CD1c-positive myeloid dendritic cell (primary cell): Measurements from ENCODE around the gene RCAN3.
A peak's percentile ranks its signal among the peaks of the same experiment; 100 is the strongest.
"Not testable (repeated sequence)": the region's sequence is repeated elsewhere in the genome, so short reads cannot be mapped to it uniquely, and the experiment has no call there.

Experiments used
- DNase-seq: peaks from one replicate; pipeline ENCODE4 v3.0.0-alpha.2; 2016; ENCODE audit errors: extremely low spot score

Gene RCAN3

DNA sequence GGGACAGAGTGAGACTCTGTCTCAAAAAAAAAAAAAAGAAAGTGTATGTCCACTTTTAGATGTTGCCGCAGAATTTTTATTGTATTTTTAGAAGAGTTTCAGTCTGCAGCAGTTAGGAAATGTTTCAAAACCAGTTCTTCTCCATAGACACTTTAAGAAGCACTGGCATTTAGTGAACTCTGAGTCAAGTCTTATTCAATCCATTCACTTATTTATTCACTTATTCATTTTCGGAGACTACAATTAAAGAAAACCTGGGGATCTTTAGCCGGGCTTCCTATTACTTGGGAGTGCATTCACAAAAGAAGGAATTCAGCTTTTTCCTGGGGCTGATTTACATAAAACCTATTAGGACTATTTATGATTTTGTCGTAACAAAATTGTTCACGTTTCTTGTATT, 12.3 kb downstream of the RCAN3 start:
- DNase-seq = no peak

DNA sequence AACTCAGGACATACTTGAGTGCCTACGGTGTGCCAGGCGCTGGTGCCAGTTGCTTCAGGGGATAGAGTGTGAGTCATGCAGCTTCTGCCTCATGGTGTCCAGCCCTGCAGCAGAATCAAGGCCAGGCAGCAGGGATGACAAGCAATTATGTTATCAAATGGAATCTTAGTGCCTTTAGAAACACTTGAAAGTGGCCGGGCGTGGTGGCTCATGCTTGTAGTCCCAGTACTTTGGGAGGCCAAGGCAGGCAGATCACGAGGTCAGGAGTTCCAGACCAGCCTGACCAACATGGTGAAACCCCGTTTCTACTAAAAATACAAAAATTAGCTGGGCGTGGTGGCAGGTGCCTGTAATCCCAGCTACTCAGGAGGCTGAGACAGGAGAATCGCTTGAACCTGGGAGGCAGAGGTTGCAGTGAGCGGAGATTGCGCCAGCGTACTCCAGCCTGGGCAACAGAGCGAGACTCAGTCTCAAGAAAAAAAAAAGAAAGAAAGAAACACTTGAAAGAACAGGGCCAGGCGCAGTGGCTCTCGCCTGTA, 13.1 kb downstream of the RCAN3 start:
- DNase-seq = not testable (repeated sequence)

DNA sequence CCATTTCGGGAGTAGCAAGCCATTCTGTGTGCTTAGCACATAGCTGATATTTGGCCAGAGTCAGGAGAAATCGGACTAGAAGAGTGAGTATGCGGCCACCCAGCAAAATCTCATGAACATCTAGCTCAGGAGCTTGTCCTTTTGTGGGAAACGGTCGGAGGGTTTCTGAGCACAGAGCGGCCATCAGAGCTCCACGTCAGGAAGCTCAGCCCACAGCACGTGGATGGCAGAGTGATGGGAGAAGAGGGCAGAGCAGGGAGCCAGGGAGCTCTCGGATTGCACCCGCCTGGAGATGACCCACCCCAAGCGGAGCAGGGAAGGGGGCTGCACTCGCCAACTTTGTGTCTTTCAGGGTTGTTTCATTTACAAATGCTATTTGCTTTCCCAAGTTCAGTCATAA, 13.9 kb downstream of the RCAN3 start:
- DNase-seq = no peak

DNA sequence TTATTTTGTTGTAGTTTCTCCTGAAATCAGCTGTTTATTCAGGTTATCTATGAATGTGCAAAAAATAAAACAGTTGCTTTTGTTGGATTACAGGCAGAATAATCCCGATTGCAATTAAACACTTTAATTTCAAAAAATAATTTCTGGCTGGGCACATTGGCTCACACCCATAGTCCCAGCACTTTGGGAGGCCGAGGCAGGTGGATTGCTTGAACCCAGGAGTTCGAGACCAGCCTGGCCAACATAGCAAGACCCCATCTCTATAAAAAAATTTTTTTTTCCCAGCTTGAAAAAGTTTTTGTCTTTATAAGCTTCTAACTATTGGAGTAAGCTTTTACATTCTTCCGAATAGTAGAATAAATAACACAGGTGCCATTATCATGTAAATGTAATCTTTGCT, 15.3 kb downstream of the RCAN3 start:
- no peak for DNase-seq

DNA sequence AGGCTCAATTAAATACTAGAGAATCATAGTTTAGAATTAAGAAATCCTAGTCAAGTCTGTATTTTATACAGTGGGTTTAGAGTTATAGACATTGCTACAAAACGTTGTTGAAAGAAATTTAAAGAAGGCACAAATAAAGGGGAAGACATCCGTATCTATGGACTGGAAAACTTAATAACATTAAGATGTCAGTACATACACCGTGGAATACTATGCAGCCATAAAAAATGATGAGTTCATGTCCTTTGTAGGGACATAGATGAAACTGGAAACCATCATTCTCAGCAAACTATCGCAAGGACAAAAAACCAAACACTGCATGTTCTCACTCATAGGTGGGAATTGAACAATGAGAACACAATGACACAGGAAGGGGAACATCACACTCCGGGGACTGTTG, 17.6 kb downstream of the RCAN3 start:
- not testable (repeated sequence) for DNase-seq

DNA sequence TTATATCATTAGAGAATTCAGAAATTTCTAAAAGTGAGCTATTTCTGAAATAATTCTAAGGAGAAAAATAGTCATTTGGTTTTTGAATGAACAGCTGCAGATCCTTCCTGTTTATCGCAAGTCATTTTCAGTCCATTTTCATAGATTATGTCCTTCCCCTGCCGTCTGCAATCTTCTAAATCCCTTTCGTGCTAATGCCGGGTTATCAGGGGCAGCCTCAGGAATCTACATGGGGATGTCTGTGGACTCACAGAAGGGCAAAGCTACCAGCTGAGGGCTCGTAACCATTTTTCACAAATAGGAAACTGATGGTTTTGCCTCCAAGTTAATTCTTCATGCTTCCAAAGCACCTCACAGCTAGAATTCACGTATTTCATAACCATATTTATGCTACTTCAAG, 23.0 kb downstream of the RCAN3 start:
- DNase-seq = no peak

DNA sequence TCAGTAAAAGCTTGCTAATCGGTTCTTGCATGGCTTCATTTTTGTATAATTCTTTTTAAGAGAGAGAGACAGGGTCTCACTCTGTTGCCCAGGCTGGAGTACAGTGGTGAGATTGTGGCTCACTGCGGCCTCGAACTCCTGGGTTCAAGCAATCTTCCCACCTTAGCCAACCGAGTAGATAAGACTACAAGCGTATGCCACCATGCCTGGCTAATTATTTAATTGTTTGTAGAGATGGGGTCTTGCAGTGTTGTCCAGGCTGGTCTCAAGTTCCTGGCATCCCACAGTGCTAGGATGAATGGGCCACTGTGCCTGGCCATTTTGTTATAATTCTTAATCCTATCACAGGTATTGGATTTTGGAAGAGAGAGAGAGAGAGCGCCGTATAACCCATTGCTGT, 23.4 kb downstream of the RCAN3 start:
- DNase-seq = no peak

DNA sequence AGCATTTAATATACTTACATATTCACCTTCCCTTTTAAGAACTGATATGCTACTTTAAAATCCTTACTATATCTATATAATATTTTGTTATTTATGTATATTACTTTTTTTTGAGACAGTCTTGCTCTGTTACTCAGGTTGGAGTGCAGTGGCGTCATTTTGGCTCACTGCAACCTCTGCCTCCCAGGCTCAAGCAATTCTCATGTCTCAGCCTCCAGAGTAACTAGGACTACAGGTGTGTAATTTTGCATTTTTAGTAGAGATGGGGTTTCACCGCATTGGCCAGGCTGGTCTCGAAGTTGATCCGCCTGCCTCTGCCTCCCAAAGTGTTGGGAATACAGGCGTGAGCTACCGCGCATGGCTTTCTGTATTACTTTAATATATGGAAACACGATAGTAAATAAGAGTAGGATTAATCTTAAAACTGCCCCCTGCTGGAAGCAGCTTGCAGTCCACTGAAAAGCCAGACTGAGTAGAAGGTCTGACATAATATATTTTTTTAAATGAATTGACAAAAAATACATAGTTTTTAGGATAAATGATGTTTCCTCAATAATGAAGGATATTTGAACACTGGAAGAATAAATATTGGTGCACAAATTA, 24.4 kb downstream of the RCAN3 start:
- DNase-seq = peak; percentile 50

DNA sequence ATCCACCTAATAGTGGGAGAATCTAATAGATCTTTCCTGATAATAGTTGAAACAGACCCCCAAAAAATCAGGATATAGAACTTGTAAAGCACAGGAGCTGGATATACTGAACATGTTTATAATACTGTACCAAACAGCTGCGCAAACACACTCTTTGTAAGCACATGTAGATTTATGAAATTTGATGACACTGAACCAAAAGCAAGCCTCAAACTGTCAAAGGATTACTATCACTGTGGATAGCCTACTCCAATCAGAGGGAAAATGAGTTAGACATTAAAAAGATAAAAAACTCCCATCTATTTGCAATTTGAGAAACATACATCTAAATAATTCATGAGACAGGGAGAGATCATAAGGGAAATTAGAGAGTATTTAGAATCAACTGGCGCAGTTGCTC, 26.1 kb downstream of the RCAN3 start:
- no peak for DNase-seq

DNA sequence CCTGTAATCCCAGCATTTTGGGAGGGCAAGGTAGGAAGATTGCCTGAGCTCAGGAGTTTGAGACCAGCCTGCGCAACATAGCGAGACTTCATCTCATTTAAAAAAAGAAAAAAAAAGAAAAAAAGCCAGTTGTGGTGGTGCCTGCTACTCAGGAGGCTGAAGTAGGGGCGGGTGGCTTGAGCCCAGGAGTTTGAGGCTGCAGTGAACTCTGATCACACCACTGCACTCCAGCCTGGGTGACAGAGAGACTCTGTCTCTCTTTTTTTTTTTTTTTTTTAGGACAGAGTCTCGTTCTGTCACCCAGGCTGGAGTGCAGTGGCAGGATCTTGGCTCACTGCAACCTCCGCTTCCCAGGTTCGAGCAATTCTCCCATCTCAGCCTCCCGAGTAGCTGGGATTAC, 26.7 kb downstream of the RCAN3 start:
- DNase-seq = not testable (repeated sequence)

DNA sequence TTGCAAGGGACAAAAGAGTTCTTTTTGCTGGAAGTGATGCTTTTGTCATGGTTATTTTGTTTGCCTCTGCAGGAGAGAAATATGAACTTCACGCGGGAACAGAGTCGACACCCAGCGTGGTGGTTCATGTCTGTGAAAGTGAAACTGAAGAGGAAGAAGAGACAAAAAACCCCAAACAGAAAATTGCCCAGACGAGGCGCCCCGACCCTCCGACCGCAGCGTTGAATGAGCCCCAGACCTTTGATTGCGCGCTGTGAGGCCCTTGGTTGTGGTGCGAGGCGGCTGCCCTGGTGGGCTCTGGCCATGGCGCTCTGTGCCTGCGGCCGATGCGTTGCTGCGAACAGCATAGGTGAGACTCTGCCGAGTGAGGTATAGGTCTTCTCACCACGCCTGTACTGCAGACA, 32.4 kb downstream of the RCAN3 start:
- peak; percentile 51 for DNase-seq

DNA sequence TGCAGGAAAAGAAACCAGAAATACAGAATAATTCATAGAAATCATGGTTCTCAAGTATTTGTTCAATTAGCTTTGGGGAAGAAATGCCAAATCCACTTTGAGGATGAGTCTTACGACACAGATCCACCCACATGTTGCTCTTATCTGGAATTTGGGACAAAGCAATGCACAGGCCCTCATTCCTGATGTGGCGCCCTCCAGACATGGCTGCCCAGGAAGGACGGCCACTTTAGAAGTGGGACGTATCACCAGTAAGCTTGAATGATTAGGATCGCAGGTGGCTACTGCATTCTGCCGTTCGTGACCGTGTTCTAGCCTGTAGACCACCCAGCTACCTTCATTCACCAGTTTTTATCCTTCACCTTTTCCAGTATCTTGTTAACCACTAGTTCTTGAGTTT, 33.1 kb downstream of the RCAN3 start:
- DNase-seq = no peak

DNA sequence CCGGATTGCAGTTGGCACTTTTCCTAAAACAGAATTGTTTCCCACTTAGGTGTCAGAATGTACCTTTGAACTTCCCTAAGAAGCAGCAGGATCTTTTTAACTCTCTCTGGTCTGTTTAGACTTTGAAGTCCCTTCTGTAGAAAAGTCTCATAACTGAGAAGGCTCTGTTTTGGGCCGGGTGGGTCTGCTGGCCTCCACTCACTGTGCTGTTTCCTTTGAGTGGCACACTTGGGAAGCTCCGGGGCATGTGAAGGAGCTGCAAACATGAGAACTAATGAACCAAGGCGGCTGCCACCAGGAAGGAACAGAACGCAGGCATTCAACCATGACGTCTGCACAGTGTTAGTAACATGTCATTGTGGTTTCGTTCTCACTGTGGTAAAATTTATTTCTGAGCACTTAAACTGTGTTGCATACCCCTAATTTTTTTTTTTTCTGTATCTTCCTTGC, 33.8 kb downstream of the RCAN3 start:
- DNase-seq = peak; percentile 47

DNA sequence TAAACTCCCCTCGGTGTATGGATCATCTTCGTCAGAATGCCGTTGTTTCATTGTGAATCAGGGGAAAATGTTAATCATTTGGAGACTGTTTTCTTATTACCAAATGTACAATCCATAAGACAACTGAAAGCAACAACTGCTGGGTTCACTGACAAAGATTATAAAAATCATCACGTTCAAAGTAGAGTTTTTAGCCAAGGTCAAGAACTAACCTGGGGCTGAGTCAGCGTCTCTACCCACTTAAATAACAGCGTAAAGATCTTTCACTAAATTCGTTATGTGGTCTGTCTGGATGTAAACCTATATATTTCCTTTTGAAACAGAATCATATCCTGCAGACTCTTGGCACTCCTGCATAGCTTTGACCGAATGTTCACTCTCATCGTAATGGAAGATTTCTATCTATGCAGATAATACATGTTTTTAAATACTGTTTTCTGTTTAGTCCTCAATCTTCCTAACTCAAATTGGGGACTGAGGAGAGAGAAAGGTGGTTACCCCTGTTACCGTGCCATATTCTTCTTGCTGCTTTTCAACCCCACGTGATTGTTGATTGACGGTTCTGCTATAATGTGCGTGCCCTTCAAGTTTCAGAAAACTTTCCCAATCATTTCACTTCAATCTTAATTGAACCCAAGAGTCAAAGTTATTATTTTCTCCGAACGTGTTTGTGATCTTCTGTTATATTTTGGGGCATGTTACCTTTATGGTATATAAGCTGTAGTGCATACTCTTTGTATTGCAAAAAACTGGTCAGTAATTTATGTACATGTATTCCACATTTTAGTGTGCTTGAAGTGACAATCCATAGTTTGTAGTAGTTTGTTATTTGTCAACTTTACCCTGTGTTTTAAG, 37.6 kb downstream of the RCAN3 start:
- no peak for DNase-seq

DNA sequence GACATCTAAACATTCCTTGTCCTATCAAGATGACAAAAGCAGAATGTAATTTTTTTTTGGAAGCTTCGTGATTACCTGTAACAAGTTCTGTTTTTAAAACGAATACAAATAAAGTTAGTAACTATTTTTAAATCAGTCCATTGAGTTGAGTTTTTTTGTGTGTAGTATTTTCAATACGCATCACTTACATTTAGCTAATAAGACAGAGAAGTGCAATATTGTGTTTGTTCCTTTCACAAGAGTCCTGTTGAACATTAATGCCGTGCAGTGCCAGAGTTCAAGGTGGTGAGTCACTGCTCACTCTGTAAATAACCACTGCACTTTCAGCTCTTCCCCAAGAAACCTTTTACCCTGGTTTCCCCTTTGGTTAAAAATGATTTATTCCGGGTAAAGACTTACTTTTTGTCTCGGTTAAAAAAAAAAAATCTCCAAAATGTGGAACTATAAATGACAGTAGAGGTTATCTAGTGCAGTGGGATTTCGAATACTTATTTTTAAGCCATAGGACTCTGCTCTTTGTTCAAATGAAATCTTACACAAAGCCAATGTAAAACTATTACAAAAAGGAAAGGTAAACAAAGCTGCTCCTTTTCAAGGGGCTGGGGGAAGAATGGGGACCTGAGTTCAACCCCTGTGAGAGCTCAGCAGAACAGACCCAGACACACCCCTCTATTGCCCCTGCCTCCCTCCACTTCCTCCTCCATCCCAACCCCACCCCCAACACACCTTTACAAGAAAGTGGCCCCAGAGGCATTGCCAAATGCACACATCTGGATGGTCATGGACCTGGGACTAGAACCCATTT, 38.5 kb downstream of the RCAN3 start:
- peak; percentile 43 for DNase-seq

DNA sequence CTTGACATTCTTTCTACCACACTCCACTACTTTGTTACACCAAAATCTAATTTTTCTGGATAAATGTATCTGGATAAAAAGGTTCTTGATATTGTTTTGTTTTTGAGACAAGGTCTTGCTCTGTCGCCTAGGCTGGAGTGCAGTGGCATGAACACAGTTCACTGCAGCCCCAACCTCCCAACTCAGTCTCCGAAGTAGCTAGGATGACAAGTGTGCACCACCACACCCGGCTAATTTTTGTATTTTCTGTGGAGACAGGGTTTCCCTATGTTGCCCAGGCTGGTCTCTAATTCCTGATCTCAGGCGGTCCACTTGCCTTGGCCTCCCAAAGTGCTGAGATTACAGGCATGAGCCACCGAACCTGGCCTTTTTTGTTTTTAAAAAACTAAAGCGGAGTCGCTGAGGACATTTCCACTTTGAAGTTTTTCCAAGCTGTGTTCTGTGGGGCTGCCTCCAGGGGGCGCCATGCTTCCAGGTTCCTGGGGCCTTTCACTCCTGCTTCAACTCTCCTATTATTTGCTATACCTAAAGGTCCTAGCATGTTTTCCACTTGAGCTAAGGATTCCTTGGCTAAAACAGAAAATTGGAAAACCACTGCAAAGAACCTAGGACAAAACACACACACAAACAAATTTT, 39.2 kb downstream of the RCAN3 start:
- DNase-seq = peak; percentile 38

DNA sequence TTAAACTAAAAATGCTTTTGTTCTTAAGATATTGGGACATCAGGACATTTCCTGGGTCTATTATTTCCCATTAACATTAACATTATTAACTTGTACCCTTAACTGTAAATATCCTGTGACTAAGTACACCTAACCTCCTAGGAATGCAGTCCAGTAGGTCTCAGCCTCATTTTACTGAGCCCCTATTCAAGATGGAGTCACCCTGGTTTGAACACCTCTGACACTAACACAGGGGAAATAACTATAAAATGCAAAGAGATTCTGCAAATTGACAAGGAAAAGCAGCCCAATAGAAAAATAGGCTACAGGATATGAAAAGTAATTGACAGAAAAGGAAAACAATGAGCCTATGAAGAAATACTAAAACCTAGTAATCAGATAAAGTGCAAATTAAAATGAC, 41.6 kb downstream of the RCAN3 start:
- DNase-seq = no peak

DNA sequence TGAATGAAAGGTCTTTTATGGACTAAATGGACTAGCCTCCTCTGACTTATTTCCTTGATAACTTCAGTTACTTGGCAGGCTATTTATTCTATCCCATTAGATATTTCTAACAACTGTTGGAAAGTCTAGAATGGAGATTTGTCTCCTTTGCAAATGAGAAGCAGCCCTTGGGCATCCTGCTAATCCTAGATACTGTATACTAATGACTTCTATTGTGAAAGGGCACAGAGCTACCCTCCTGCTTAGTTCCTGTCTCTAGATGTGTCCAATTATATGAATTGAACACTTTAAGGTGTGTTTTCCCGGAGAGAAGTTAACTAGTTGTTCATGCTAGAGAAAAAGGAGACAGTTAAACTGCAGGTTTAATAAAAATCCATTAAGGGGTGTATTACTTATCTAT, 43.0 kb downstream of the RCAN3 start:
- DNase-seq = no peak

DNA sequence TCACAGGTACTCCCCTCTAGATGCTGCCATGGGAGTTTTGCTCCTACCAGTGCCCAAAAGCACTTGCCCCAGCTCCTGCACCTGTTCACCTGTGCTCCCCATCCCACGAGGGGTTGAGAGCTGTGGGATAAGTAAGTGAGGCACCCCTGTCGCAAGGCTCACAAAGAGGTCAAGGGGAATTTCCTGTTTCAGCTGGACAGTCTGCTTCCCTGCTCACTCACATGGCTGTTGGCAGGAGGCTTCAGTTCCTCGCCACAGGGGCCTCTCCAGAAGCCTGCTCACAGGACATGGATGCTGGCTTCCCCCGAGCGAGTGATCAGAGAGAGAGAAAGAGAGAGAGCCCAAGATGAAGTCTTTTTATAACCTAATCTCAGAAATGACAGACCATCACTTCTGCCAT, 44.6 kb downstream of the RCAN3 start:
- DNase-seq = no peak

DNA sequence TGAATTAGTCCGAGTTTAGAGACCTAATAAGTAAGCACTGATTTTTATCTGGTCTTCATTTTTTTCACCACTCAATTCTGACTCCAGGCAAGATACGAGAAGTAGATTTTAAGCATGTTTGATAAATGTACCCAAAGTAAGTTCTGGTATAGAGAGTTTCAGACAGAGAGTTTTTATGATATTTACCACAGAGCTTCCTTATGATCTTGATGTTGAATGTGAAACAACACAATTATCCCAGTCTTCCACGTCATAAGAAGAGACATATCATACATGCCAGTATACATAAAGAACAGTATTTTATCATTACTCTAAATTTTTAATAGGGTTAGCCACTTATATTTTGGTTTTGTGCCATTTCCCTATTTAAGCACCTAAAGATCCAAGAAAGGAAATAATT, 45.4 kb downstream of the RCAN3 start:
- no peak for DNase-seq

DNA sequence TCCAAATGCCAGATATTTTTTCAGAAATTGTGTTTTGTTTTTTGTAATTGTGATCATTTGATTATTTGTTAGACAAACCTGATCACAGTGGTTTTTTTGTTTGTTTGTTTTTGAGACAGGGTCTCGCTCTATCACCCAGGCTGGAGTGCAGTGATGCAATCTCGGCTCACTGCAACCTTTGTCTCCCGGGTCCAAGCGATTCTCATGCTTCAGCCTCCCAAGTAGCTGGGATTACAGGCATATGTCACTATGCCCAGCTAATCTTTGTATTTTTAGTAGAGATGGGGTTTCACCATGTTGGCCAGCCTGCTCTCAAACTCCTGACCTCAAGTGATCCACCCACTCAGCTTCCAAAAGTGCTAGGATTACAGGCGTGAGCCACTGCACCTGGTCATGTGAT, 46.6 kb downstream of the RCAN3 start:
- DNase-seq = not testable (repeated sequence)
